AG04450 (cell line): ENCODE measurements around the gene SLC29A3. TPM values are rescaled to one million over a fixed set of nuclear protein-coding genes. Genes with fewer than 3 reads are reported as not detected.

Experiments used
- CTCF ChIA-PET: fragments of 300-600, 350-600 bp; formaldehyde crosslinking; extraction: SDS; loops from one replicate; lab custom pipeline; 2022; ENCODE audit warnings: antibody characterized with exemption, inconsistent platforms; lab: Charles Lee
- POLR2A ChIA-PET: fragments of 350-600 bp; formaldehyde crosslinking; extraction: SDS; loops from one replicate; lab custom pipeline; 2021; ENCODE audit warnings: antibody characterized with exemption, inconsistent platforms; lab: Yijun Ruan, JAX
- DNase-seq: peaks from one replicate; pipeline ENCODE4 v3.0.0-alpha.2; 2011; ENCODE audit warnings: low read depth, low spot score
- H3K27ac ChIP-seq: one replicate; pipeline ENCODE4 v1.5.1; 2012; ENCODE audit warnings: low read depth, low read length, control low read depth
- H3K27me3 ChIP-seq: one replicate; pipeline ENCODE4 v1.6.0; 2012; ENCODE audit warnings: low read length; ENCODE audit not compliant: control insufficient read depth, insufficient read depth
- H3K4me3 ChIP-seq: 2 replicates; pipeline ENCODE4 v1.5.1; 2011; ENCODE audit warnings: mild to moderate bottlenecking, low read depth, low read length, control low read depth
- H3K9me3 ChIP-seq: 2 replicates; pipeline ENCODE4 v1.5.1; 2012; ENCODE audit warnings: low read length; ENCODE audit not compliant: control insufficient read depth, insufficient read depth
- polyA plus RNA-seq: library from polyadenylated mRNA; depleted of rRNA; stranded (reverse); fragments of >200 nt; gene quantifications from 2 replicates; pipeline ENCODE4 v1.2.3, GENCODE V29; 2011
- TF ChIP-seq, protein P1 (sequence below): IDR thresholded peaks from 2 replicates; pipeline ENCODE4 v1.5.1; 2011; ENCODE audit warnings: low read depth, low read length, control low read depth, inconsistent platforms

Gene SLC29A3
- polyA plus RNA-seq, 1 experiment = 2.4 TPM

DNA sequence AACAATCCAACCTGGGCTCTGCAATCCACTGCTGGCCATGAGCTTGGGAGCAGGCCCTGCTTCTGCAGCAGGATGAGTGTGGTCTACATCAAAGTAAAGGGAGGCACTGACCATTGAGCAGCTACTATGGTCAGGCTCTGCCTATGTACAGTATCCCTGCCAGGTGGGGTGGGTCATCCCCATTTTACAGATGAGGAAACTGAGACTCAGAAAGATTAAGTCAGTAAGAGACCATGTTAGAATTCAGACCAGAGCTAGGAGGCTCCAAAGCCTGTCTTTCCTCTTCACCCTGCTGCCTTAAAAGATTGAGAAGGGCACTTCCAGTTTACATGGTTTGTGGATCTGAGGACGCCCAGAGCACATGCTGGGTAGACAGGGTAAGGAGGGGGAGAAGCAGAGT, 50.5 kb downstream of the SLC29A3 start:
- H3K9me3 ChIP-seq = no peaks in the 10 kb centered on the region; the same call in 1 of the 2 replicates
- H3K27ac ChIP-seq = no peak overlapping the region
- no peak overlapping the region for H3K4me3 ChIP-seq
- no peak for DNase-seq
- ChIA-PET POLR2A (no interaction called here), CTCF (interaction anchor here (1.8 kb wide), 1 partner anchor 15 kb away, joined by 6 read pairs; no protein-coding TSS in a partner anchor)
- TF ChIP-seq, protein P1, sequence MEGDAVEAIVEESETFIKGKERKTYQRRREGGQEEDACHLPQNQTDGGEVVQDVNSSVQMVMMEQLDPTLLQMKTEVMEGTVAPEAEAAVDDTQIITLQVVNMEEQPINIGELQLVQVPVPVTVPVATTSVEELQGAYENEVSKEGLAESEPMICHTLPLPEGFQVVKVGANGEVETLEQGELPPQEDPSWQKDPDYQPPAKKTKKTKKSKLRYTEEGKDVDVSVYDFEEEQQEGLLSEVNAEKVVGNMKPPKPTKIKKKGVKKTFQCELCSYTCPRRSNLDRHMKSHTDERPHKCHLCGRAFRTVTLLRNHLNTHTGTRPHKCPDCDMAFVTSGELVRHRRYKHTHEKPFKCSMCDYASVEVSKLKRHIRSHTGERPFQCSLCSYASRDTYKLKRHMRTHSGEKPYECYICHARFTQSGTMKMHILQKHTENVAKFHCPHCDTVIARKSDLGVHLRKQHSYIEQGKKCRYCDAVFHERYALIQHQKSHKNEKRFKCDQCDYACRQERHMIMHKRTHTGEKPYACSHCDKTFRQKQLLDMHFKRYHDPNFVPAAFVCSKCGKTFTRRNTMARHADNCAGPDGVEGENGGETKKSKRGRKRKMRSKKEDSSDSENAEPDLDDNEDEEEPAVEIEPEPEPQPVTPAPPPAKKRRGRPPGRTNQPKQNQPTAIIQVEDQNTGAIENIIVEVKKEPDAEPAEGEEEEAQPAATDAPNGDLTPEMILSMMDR = no peak
- peaks cover 38% of the 10 kb centered on the region for H3K27me3 ChIP-seq

DNA sequence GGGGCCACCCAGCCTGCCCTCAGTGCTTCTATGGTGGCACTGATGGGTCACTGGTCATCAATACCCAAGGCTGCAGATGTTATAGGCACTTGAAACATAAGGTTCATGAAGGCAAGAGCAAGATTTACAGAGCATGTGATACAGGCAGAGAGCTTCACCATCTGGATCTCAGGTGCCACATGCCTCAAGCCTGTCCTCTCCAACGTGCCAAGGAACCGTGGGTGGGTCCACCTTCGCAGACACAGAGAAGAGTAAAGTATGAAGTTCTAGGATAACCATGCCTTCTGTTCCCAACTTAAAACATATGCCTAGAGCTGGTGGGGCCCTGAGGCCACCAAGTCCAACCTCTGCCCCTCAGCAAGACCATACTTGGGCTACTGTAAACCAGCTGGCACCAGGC, 51.0 kb downstream of the SLC29A3 start:
- TF ChIP-seq, protein P1 = no peak
- CTCF ChIA-PET = interaction anchor here (1.8 kb wide), 1 partner anchor 14 kb away, joined by 6 read pairs; no protein-coding TSS in a partner anchor
- H3K9me3 ChIP-seq = no peaks in the 10 kb centered on the region; the same call in 1 of the 2 replicates
- H3K4me3 ChIP-seq = no peak overlapping the region
- H3K27ac ChIP-seq = no peak overlapping the region
- POLR2A ChIA-PET = no interaction called here
- no peak for DNase-seq
- peaks cover 42% of the 10 kb centered on the region for H3K27me3 ChIP-seq

DNA sequence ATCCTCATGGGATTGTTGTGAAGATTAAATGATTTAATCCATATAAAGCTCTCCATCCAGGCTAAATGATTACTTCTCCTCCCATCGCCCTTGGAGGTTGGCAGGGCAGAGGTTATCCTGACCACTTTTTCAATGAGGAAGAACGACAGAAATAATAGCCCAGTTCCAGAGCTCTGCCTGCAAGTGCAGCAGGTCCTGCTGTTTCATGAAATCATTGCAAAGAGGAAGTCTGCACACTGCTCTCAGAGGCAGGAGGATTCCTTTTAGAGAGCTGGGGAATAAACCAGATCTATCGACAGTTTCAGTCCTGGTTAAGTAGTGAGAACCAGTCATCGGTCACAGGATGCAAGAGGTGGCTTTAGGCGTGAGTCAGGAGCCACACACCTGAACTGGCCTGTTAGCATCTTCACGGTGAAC, 52.7 kb downstream of the SLC29A3 start:
- no peak overlapping the region for H3K27ac ChIP-seq
- H3K9me3 ChIP-seq = peaks cover 1% of the 10 kb centered on the region; the same call in 1 of the 2 replicates
- no peak overlapping the region for H3K4me3 ChIP-seq
- CTCF ChIA-PET = no interaction called here
- peaks cover 50% of the 10 kb centered on the region for H3K27me3 ChIP-seq
- no peak for DNase-seq
- POLR2A ChIA-PET = no interaction called here
- TF ChIP-seq, protein P1 = no peak

DNA sequence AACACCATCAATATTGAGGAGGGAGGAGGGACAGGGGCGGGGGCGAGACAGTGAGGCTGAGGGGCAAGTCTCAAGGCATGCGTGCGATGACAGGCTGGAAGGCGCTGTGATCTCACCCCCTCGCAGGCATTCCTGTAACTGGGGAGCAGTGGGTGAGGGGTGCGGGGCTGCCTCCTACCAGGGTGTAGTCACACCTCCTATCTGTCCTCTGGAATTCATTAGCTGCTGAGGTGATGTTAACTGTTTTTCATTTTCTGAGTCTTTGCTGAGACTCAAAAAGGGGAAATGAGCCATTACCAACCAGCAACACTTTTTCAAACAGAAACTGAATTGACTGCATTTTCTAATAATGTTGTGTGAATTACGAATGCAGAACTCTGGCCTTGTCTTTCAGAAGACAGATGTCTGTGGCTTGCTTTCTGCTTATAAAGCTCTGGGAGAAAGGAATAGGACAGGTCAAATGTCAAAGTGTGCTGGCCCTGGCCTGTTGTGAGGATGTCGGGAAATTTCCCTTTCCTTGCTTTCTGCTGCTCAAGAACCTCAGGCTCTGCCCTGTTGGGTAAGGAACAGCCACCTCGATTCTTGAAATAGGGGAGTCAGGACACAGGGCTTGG, 53.9 kb downstream of the SLC29A3 start:
- no peak for DNase-seq
- H3K27ac ChIP-seq = no peak overlapping the region
- H3K9me3 ChIP-seq = peaks cover 8% of the 10 kb centered on the region; the same call in 1 of the 2 replicates
- POLR2A ChIA-PET = no interaction called here
- TF ChIP-seq, protein P1 = no peak
- H3K27me3 ChIP-seq = peaks cover 50% of the 10 kb centered on the region
- CTCF ChIA-PET = no interaction called here
- H3K4me3 ChIP-seq = no peak overlapping the region
